AG09309 (cell line): ENCODE measurements around the gene CLASP1.

Source experiments
- DNase-seq: peaks from one replicate; pipeline ENCODE4 v3.0.0-alpha.2; 2010; ENCODE audit warnings: low read depth
- H3K4me3 ChIP-seq: 2 replicates; pipeline ENCODE4 v1.5.1; 2011; ENCODE audit warnings: mild to moderate bottlenecking, low read depth, low read length, moderate library complexity; ENCODE audit not compliant: control insufficient read depth
- CTCF ChIP-seq: IDR thresholded peaks from 2 replicates; pipeline ENCODE4 v1.5.1; 2011; ENCODE audit warnings: mild to moderate bottlenecking, low read depth, low read length, inconsistent platforms; ENCODE audit not compliant: insufficient read depth, control insufficient read depth; ENCODE audit errors: missing control alignments

The CLASP1 gene

GRCh38 chr2:121468936-121469335 is 180.3 kb downstream of the CLASP1 start:
- DNase-seq, result no peak
- TF ChIP-seq CTCF, result no peak
- H3K4me3 ChIP-seq, result no peak overlapping the region

GRCh38 chr2:121459291-121459690 is 190.0 kb downstream of the CLASP1 start:
- no peak for DNase-seq
- no peak overlapping the region for H3K4me3 ChIP-seq
- no peak for TF ChIP-seq CTCF

DNA sequence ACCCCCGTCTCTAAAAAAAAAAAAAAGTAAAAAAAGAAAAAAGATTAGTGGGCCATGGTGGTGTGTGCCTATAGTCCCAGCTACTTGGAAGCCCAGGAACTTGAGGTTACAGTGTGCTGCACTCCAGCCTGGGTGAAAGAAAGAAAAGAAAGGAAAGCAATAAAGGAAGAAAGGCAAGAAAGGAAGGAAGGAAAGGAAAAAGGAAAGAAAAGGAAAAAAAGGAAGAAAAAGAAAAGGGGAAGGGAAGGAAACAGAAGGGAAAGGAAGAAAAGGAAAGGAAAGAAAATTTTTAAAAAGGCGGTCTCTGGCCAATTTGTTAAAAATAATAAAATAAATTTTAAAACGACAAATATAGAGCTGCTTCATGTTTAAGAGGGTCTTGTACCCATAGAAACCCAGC is 192.9 kb downstream of the CLASP1 start:
- no peak overlapping the region for H3K4me3 ChIP-seq
- no peak for TF ChIP-seq CTCF
- no peak for DNase-seq

DNA sequence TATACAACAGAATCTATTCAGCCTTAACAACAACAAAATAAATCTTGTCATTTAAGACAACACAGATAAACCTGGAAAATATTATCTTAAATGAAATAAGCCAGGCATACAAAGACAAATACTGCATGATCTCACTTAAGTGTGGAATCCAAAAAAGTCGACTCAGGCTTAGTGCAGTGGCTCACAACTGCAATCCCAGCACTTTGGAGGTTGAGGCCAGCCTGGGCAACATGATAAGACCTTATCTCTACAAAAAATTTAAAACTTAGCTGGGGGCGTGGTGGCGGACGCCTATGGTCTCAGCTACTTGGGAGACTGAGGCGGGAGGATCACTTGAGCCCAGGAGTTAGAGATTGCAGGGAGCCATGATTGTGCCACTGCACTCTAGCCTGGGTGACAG is 193.8 kb downstream of the CLASP1 start:
- TF ChIP-seq CTCF, result no peak
- DNase-seq, result no peak
- H3K4me3 ChIP-seq, result no peak overlapping the region

GRCh38 chr2:121454549-121455090 is 194.6 kb downstream of the CLASP1 start:
- no peak for TF ChIP-seq CTCF
- no peak for DNase-seq
- H3K4me3 ChIP-seq, result no peak overlapping the region

DNA sequence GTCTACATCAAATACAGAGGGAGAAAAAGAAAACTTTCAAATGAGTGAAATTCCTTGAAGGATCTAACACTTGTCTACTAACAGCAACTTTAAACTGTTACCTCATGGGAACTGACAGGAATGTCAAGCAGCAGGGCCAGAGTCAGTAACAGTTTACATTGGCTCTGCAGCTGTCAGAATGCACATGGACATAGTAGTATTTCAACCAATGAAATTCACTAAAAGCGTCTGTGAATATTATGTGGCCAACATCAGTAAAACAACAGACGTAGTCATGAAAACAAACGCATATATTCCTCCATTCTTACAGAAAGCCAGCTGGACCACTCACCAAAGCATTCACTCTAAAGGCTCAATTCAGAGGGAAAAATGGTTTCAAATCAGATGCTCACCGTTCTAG is 197.9 kb downstream of the CLASP1 start:
- no peak for TF ChIP-seq CTCF
- H3K4me3 ChIP-seq, result no peak overlapping the region
- DNase-seq, result no peak

GRCh38 chr2:121450301-121450700 is 199.0 kb downstream of the CLASP1 start:
- no peak for DNase-seq
- TF ChIP-seq CTCF, result no peak

More at GRCh38 chr2:121450301-121450700, 199.0 kb downstream of the CLASP1 start:
- no peak overlapping the region for H3K4me3 ChIP-seq
